SU-DHL-6 (cell line): Measurements from ENCODE around the gene PYCARD.

Source experiments
- H2AFZ ChIP-seq: fragments of 200-600 bp; sonication (generic); 2 replicates; pipeline ENCODE4 v1.6.1; 2014; ENCODE audit warnings: low read depth, mild to moderate bottlenecking, moderate library complexity, mixed read lengths, antibody characterized with exemption, low read length; ENCODE audit not compliant: severe bottlenecking
- H3F3A ChIP-seq: fragments of 200-600 bp; shearing (Covaris generic); 2 replicates; pipeline ENCODE4 v1.6.0; 2016; ENCODE audit warnings: antibody characterized with exemption, mild to moderate bottlenecking; ENCODE audit not compliant: insufficient read depth
- H3K27ac ChIP-seq: fragments of 200-600 bp; sonication (generic); 2 replicates; pipeline ENCODE4 v1.5.1; 2016; ENCODE audit warnings: low read depth, mild to moderate bottlenecking, low read length, moderate library complexity, mixed read lengths
- H3K27me3 ChIP-seq: fragments of 200-600 bp; sonication (generic), shearing (Covaris generic); 2 replicates; pipeline ENCODE4 v1.6.0; 2014; ENCODE audit warnings: mild to moderate bottlenecking, low read length
- H3K36me3 ChIP-seq: fragments of 200-600 bp; sonication (generic); 2 replicates; pipeline ENCODE4 v1.6.1; 2014; ENCODE audit warnings: mild to moderate bottlenecking, low read length, mixed read lengths
- H3K4me2 ChIP-seq: fragments of 300-600, 200-600 bp; shearing (Covaris generic), sonication (generic); 2 replicates; pipeline ENCODE4 v1.6.0; 2014; ENCODE audit warnings: low read length, low read depth, mild to moderate bottlenecking; ENCODE audit not compliant: poor library complexity, severe bottlenecking
- H3K4me3 ChIP-seq: fragments of 200-600 bp; sonication (generic); 2 replicates; pipeline ENCODE4 v1.5.1; 2014; ENCODE audit warnings: antibody characterized with exemption, low read length, mild to moderate bottlenecking, mixed read lengths; ENCODE audit not compliant: insufficient read depth, poor library complexity, severe bottlenecking
- H3K79me2 ChIP-seq: fragments of 200-600 bp; sonication (generic); 2 replicates; pipeline ENCODE4 v1.6.1; 2014; ENCODE audit warnings: mild to moderate bottlenecking, low read length, moderate library complexity; ENCODE audit not compliant: insufficient read depth
- H3K9ac ChIP-seq: fragments of 200-600 bp; sonication (generic); 2 replicates; pipeline ENCODE4 v1.7.0; 2014; ENCODE audit warnings: mild to moderate bottlenecking, low read length
- H3K9me2 ChIP-seq: fragments of 200-600 bp; sonication (generic); replicated peaks from 2 replicates; pipeline ENCODE4 v1.6.1; 2014; ENCODE audit warnings: low read length; ENCODE audit not compliant: insufficient read depth
- H3K9me3 ChIP-seq: fragments of 200-600 bp; sonication (generic); 2 replicates; pipeline ENCODE4 v1.6.1; 2014; ENCODE audit warnings: low read length, mixed read lengths; ENCODE audit not compliant: insufficient read depth
- H4K20me1 ChIP-seq: fragments of 200-600 bp; sonication (generic); 2 replicates; pipeline ENCODE4 v1.6.1; 2014; ENCODE audit warnings: low read depth, mild to moderate bottlenecking, antibody characterized with exemption, low read length, moderate library complexity, mixed read lengths
- EZH2phosphoT487 ChIP-seq: fragments of 200-600 bp; sonication (generic), shearing (Covaris generic); conservative IDR thresholded peaks from 2 replicates; pipeline ENCODE4 v1.6.1; 2018; ENCODE audit warnings: mild to moderate bottlenecking, antibody characterized with exemption, low read length, moderate library complexity, mixed read lengths
- TF ChIP-seq, protein P1 (sequence below): fragments of 200-600 bp; sonication (generic); IDR thresholded peaks from one replicate; pipeline ENCODE4 v1.5.1; 2017; ENCODE audit warnings: antibody characterized with exemption, mild to moderate bottlenecking, low read length, moderate library complexity; ENCODE audit not compliant: insufficient read depth, poor library complexity, severe bottlenecking

PYCARD gene

DNA sequence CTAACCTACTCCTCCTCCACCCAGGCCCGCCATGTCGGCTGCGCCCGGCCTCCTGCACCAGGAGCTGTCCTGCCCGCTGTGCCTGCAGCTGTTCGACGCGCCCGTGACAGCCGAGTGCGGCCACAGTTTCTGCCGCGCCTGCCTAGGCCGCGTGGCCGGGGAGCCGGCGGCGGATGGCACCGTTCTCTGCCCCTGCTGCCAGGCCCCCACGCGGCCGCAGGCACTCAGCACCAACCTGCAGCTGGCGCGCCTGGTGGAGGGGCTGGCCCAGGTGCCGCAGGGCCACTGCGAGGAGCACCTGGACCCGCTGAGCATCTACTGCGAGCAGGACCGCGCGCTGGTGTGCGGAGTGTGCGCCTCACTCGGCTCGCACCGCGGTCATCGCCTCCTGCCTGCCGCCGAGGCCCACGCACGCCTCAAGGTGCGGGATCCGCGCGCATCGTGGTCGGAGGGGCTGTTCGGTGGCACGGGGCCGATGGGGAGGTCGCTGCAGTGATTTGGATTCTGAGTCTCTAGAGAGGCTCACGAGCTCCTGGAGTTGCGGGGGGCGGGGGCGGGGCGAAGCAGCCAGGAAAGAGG is 12.2 kb upstream of the PYCARD start:
- Histone ChIP-seq H3K9me2 (no peaks in the 10 kb centered on the region), H3F3A (no peaks in the 10 kb centered on the region), H3K9me3 (no peaks in the 10 kb centered on the region), H4K20me1 (no peaks in the 10 kb centered on the region), H3K36me3 (no peaks in the 10 kb centered on the region), H3K27me3 (no peaks in the 10 kb centered on the region), H3K4me3 (no peak overlapping the region), H3K9ac (no peak overlapping the region), H3K4me2 (no peak overlapping the region), H3K79me2 (no peaks in the 10 kb centered on the region), H2AFZ (no peak overlapping the region), H3K27ac (no peak overlapping the region)
- TF ChIP-seq, protein P1, sequence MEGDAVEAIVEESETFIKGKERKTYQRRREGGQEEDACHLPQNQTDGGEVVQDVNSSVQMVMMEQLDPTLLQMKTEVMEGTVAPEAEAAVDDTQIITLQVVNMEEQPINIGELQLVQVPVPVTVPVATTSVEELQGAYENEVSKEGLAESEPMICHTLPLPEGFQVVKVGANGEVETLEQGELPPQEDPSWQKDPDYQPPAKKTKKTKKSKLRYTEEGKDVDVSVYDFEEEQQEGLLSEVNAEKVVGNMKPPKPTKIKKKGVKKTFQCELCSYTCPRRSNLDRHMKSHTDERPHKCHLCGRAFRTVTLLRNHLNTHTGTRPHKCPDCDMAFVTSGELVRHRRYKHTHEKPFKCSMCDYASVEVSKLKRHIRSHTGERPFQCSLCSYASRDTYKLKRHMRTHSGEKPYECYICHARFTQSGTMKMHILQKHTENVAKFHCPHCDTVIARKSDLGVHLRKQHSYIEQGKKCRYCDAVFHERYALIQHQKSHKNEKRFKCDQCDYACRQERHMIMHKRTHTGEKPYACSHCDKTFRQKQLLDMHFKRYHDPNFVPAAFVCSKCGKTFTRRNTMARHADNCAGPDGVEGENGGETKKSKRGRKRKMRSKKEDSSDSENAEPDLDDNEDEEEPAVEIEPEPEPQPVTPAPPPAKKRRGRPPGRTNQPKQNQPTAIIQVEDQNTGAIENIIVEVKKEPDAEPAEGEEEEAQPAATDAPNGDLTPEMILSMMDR, result no peak
- TF ChIP-seq EZH2phosphoT487, result no peak

DNA sequence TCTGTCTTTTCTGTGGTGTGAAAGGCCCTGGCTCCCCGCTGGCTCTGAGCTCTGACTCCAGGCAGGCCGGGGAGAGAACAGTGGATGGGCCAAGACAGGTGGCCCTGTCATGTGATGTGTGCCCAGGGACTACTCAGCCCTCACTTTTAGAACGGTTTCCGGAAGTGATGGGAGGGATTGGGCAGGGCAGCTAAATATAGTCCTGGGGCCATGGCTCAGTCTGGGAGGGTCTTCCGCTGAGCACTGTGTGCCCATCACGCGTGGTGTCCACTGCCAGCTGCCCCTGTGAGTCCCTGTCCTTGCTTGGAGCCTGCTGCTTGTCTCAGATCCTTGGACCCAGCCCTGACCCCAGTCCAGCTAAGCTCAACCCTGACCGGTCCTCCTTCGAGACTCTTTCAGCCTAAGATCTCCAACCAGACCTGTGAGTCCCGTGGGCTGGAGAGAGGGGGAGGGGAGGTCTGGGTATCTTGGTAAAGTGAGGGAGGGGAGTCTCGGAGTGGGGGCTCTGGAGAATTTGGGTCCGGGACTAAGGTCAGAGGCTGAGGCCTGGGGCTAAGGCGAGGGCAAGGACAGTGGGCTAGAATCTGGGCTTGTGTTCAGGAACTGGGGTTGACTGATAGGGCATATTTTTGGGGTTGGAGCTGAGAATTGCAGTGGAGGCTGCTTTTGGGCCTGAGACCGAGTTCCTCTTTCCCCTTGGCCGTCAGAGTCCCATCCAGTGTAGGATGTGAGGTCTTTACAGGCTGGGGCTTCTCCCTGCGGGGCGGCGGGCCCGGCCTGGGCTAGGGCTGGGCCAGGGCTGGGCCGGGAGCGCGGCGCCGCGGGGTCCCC is 11.5 kb upstream of the PYCARD start, which contains the start of gene TRIM72:
TRIM72 (plus strand) TSS at position 243 of the 831 bp plus-strand sequence. CDS start 620 bp downstream, outside the sequence.
- no peaks in the 10 kb centered on the region for H3K9me2 ChIP-seq
- H3K9me3 ChIP-seq, result no peaks in the 10 kb centered on the region
- H4K20me1 ChIP-seq, result no peaks in the 10 kb centered on the region
- H3K27me3 ChIP-seq, result no peaks in the 10 kb centered on the region
- H3K4me3 ChIP-seq, result no peak within 1 kb of the TSS
- no peak within 1 kb of the TSS for H2AFZ ChIP-seq
- no peak within 1 kb of the TSS for H3K4me2 ChIP-seq
- H3K79me2 ChIP-seq, result no peaks in the 10 kb centered on the region
- H3K36me3 ChIP-seq, result no peaks in the 10 kb centered on the region
- H3F3A ChIP-seq, result no peaks in the 10 kb centered on the region
- no peak within 1 kb of the TSS for H3K27ac ChIP-seq
- no peak within 1 kb of the TSS for H3K9ac ChIP-seq
- TF ChIP-seq, protein P1, result no peak
- TF ChIP-seq EZH2phosphoT487, result no peak

DNA sequence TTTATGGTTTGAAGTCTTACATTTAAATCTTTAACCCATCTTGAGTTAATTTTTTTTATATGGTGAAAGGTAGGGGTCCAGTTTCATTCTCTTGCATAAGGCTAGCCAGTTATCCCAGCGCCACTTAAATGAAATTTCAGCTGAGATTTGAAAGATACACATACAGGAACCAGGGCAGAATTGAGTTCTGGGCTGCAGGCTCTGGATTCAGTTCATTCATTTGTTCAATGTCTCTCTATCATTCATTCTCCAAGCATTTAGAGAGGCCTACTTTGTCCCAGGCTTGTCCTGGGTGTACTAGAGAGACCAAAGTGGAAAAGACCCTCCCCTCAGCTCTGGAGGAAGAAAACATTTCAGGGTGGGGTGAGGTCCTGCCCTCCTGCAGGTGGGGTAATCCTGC is 10.8 kb upstream of the PYCARD start:
- no peak overlapping the region for H3K9ac ChIP-seq
- no peaks in the 10 kb centered on the region for H4K20me1 ChIP-seq
- H3F3A ChIP-seq, result no peaks in the 10 kb centered on the region
- no peak overlapping the region for H2AFZ ChIP-seq
- no peak overlapping the region for H3K4me3 ChIP-seq
- H3K27ac ChIP-seq, result no peak overlapping the region
- H3K9me3 ChIP-seq, result no peaks in the 10 kb centered on the region
- no peaks in the 10 kb centered on the region for H3K36me3 ChIP-seq
- TF ChIP-seq, protein P1, result no peak
- no peak for TF ChIP-seq EZH2phosphoT487
- H3K9me2 ChIP-seq, result no peaks in the 10 kb centered on the region
- H3K27me3 ChIP-seq, result no peaks in the 10 kb centered on the region
- no peaks in the 10 kb centered on the region for H3K79me2 ChIP-seq
- H3K4me2 ChIP-seq, result no peak overlapping the region
